ENCODE measurements around the gene RIN3. TPM values are rescaled to one million over a fixed set of nuclear protein-coding genes. Genes with fewer than 3 reads are reported as not detected.
"Not testable (repeated sequence)": the region's sequence is repeated elsewhere in the genome, so short reads cannot be mapped to it uniquely, and the experiment has no call there.

RIN3 gene
- total RNA-seq, 4 donors from 2014 or later, result 6.2 to 29.8 (median 12.2) TPM

- DNase-seq, result no peak
- Histone ChIP-seq H3K27ac (no peak overlapping the region), H3K36me3 (no peaks in the 10 kb centered on the region), H3K27me3 (no peaks in the 10 kb centered on the region), H3K9me3 (no peaks in the 10 kb centered on the region), H3K4me3 (no peak overlapping the region), H3K4me1 (no peaks in the 10 kb centered on the region)
- TF ChIP-seq CTCF (IDR thresholded peaks at IDR 0.05) (no peak), POLR2A (IDR thresholded peaks at IDR 0.05) (no peak)
- intact Hi-C loops (cut with DNase I; ENCODE audit: low total_unique reads), result no loop called here
Observed at GRCh38 chr14:92677955-92678354, 164.4 kb downstream of the RIN3 start.

- no peaks in the 10 kb centered on the region for H3K4me1 ChIP-seq
- H3K27me3 ChIP-seq, result no peaks in the 10 kb centered on the region
- H3K36me3 ChIP-seq, result no peaks in the 10 kb centered on the region
- peak in 1 of 2 donors; percentile 2 for DNase-seq
- TF ChIP-seq CTCF (IDR thresholded peaks at IDR 0.05) (no peak), POLR2A (IDR thresholded peaks at IDR 0.05) (no peak)
- intact Hi-C loops (cut with DNase I; ENCODE audit: low total_unique reads), result no loop called here
- H3K27ac ChIP-seq, result no peak overlapping the region
- H3K4me3 ChIP-seq, result no peak overlapping the region
- no peaks in the 10 kb centered on the region for H3K9me3 ChIP-seq
Observed at GRCh38 chr14:92678766-92679165, 165.2 kb downstream of the RIN3 start.

GRCh38 chr14:92679246-92679645 is 165.7 kb downstream of the RIN3 start:
- H3K27ac ChIP-seq, result no peak overlapping the region
- DNase-seq, result peak in 1 of 2 donors; percentile 12
- H3K36me3 ChIP-seq, result no peaks in the 10 kb centered on the region
- no peak for TF ChIP-seq POLR2A (IDR thresholded peaks at IDR 0.05)
- no peak for TF ChIP-seq CTCF (IDR thresholded peaks at IDR 0.05)
- intact Hi-C loops (cut with DNase I; ENCODE audit: low total_unique reads), result no loop called here
- no peaks in the 10 kb centered on the region for H3K4me1 ChIP-seq
- no peak overlapping the region for H3K4me3 ChIP-seq
- H3K9me3 ChIP-seq, result no peaks in the 10 kb centered on the region
- no peaks in the 10 kb centered on the region for H3K27me3 ChIP-seq

GRCh38 chr14:92680330-92680729 is 166.7 kb downstream of the RIN3 start:
- DNase-seq; H3K4me3 ChIP-seq; H3K27me3 ChIP-seq; H3K9me3 ChIP-seq; H3K4me1 ChIP-seq; intact Hi-C loops (cut with DNase I; ENCODE audit: low total_unique reads); H3K36me3 ChIP-seq: not testable (repeated sequence)
- peak overlapping the region in 1 of 2 donors; percentile 36 for H3K27ac ChIP-seq

- Histone ChIP-seq H3K27me3 (no peaks in the 10 kb centered on the region), H3K4me3 (no peak overlapping the region), H3K4me1 (no peaks in the 10 kb centered on the region), H3K9me3 (no peaks in the 10 kb centered on the region), H3K27ac (peak overlapping the region; percentile 36 to 50), H3K36me3 (no peaks in the 10 kb centered on the region)
- intact Hi-C loops (cut with DNase I; ENCODE audit: low total_unique reads), result no loop called here
- TF ChIP-seq POLR2A (IDR thresholded peaks at IDR 0.05) (no peak), CTCF (IDR thresholded peaks at IDR 0.05) (peak; percentile 91 to 94 (median 92))
- DNase-seq, result peak; percentile 72 to 80
Observed at GRCh38 chr14:92680781-92681650, 167.4 kb downstream of the RIN3 start.
